SK-N-SH (cell line): ENCODE data around the gene TUBD1.

ENCODE experiments used
- CHD2 ChIP-seq: fragments of 150-350 bp; IDR thresholded peaks from 2 replicates; pipeline ENCODE4 v1.6.1; 2018; ENCODE audit warnings: low read length; ENCODE audit not compliant: partially characterized antibody
- CTCF ChIP-seq: fragments of 200-600 bp; sonication (generic); IDR thresholded peaks from 2 replicates; pipeline ENCODE4 v1.6.1; 2017; ENCODE audit warnings: antibody characterized with exemption, mild to moderate bottlenecking, moderate library complexity
- EP300 ChIP-seq, 2 experiments: IDR thresholded peaks; 2 replicates each; pipeline versions ENCODE4 v1.4.0 to v1.6.1; 2012; ENCODE audit warnings: borderline replicate concordance in 1 of 2, low read depth in 1 of 2, low read length in 1 of 2
- EZH2phosphoT487 ChIP-seq: fragments of 200-600 bp; sonication (generic); IDR thresholded peaks from 2 replicates; pipeline ENCODE4 v1.6.1; 2017; ENCODE audit warnings: low read depth, mixed run types, mild to moderate bottlenecking, antibody characterized with exemption, moderate library complexity, borderline replicate concordance
- FOXJ3 ChIP-seq: sonication (generic); formaldehyde crosslinking; IDR thresholded peaks from 2 replicates; pipeline ENCODE4 v1.5.1; 2020; ENCODE audit warnings: mild to moderate bottlenecking, missing genetic modification reagents
- IRF3 ChIP-seq: fragments of 150-350 bp; IDR thresholded peaks from 2 replicates; pipeline ENCODE4 v1.6.1; 2016; ENCODE audit warnings: mild to moderate bottlenecking, low read depth, low read length
- POLR2AphosphoS5 ChIP-seq: IDR thresholded peaks from 2 replicates; pipeline ENCODE4 v1.6.1; 2012; ENCODE audit warnings: low read depth, low read length
- REST ChIP-seq: IDR thresholded peaks from 2 replicates; pipeline ENCODE4 v1.6.1; 2012; ENCODE audit warnings: mild to moderate bottlenecking, low read depth, low read length, moderate library complexity
- SIN3A ChIP-seq: IDR thresholded peaks from 2 replicates; pipeline ENCODE4 v1.6.1; 2012; ENCODE audit warnings: low read depth, mild to moderate bottlenecking, low read length, moderate library complexity, borderline replicate concordance
- SMC3 ChIP-seq: IDR thresholded peaks from 2 replicates; pipeline ENCODE4 v1.6.1; 2012; ENCODE audit warnings: low read depth, low read length, improper control_type of control experiment
- TAF1 ChIP-seq: IDR thresholded peaks from 2 replicates; pipeline ENCODE4 v1.6.1; 2012; ENCODE audit warnings: low read depth, mild to moderate bottlenecking, low read length, moderate library complexity, borderline replicate concordance
- TEAD4 ChIP-seq: IDR thresholded peaks from 2 replicates; pipeline ENCODE4 v1.4.0; 2012; ENCODE audit warnings: mild to moderate bottlenecking, borderline replicate concordance; ENCODE audit not compliant: insufficient read depth
- USF2 ChIP-seq: fragments of 150-350 bp; IDR thresholded peaks from 2 replicates; pipeline ENCODE4 v1.6.1; 2017; ENCODE audit warnings: antibody characterized with exemption, low read length, low read depth, borderline replicate concordance
- YY1 ChIP-seq: IDR thresholded peaks from 2 replicates; pipeline ENCODE4 v1.4.0; 2012; ENCODE audit warnings: low read depth, mild to moderate bottlenecking

- TF ChIP-seq TEAD4 (no peak), USF2 (no peak), SIN3A (no peak), FOXJ3 (CRISPR knock-in tag) (no peak), CTCF (no peak), TAF1 (no peak), IRF3 (no peak), POLR2AphosphoS5 (no peak), REST (no peak), EZH2phosphoT487 (no peak), CHD2 (no peak), EP300 (IDR thresholded peaks at IDR 0.05; ENCODE audit: borderline replicate concordance in 1 of 2, low read depth in 1 of 2, low read length in 1 of 2) (no peak), YY1 (no peak), SMC3 (no peak)
These were observed 33.8 kb downstream of the TUBD1 start for GRCh38 chr17:59858932-59859331.
